A549 (cell line): ENCODE data around the gene RAB9A. TPM values are rescaled to one million over a fixed set of nuclear protein-coding genes. Genes with fewer than 3 reads are reported as not detected.

Experiments used
- ATAC-seq, 2 experiments: fragments of 200-7000 bp in 1 of 2; fragments of >200 bp in 1 of 2; cut with Nextera tagmentation in 1 of 2; cut with Tn5 transposase in 1 of 2; 3 replicates each; pipeline versions ENCODE4 v1.8.0 to v1.9.1; 2018 to 2020; ENCODE audit warnings: mild to moderate bottlenecking in 1 of 2, moderate library complexity in 1 of 2
- CTCF ChIA-PET: fragments of 300-600 bp; sonication (Branson Sonifier 250); formaldehyde crosslinking; extraction: SDS; loops from one replicate; lab custom pipeline; 2021; ENCODE audit warnings: antibody characterized with exemption, inconsistent platforms; lab: Yijun Ruan, JAX
- POLR2A ChIA-PET: fragments of 350-600 bp; formaldehyde crosslinking; extraction: SDS; loops from one replicate; lab custom pipeline; 2021; ENCODE audit warnings: antibody characterized with exemption, inconsistent platforms; lab: Yijun Ruan, JAX
- DNase-seq, 2 experiments: peaks; one replicate each; pipeline versions ENCODE4 v3.0.0 to v3.0.0-alpha.2; 2011 to 2016; ENCODE audit warnings: low read depth in 1 of 2, low spot score in 1 of 2
- FAIRE-seq: peaks from 2 replicates; lab custom pipeline; 2011; peaks lifted over from hg19 to GRCh38; lab: Jason Lieb, UNC
- H3K27ac ChIP-seq, 2 experiments: fragments of >200 bp; sonication (Bioruptor Twin); formaldehyde crosslinking; 3 replicates each; pipeline ENCODE4 v1.5.1; 2016 to 2017
- H3K4me1 ChIP-seq: fragments of >200 bp; sonication (Bioruptor Twin); formaldehyde crosslinking; 3 replicates; pipeline ENCODE4 v1.6.1; 2016
- H3K4me2 ChIP-seq: fragments of >200 bp; sonication (Bioruptor Twin); formaldehyde crosslinking; 3 replicates; pipeline ENCODE4 v1.6.1; 2016
- H3K4me3 ChIP-seq: fragments of >200 bp; sonication (Bioruptor Twin); formaldehyde crosslinking; 3 replicates; pipeline ENCODE4 v1.5.1; 2016
- H3K9me3 ChIP-seq: fragments of >200 bp; sonication (Bioruptor Twin); formaldehyde crosslinking; 3 replicates; pipeline ENCODE4 v1.6.1; 2016
- BHLHE40 ChIP-seq: IDR thresholded peaks from 2 replicates; pipeline ENCODE4 v1.6.1; 2012; ENCODE audit warnings: low read depth, low read length, inconsistent platforms
- CEBPB ChIP-seq, 2 experiments: fragments of >200 bp in 1 of 2; sonication (Bioruptor Twin) in 1 of 2; formaldehyde crosslinking in 1 of 2; IDR thresholded peaks; 2 replicates each; pipeline ENCODE4 v1.6.1; 2012 to 2016
- CHD4 ChIP-seq: fragments of 200-600 bp; sonication (generic); IDR thresholded peaks from 2 replicates; pipeline ENCODE4 v1.6.1; 2016; ENCODE audit warnings: antibody characterized with exemption, mild to moderate bottlenecking, borderline replicate concordance
- E2F6 ChIP-seq: IDR thresholded peaks from 2 replicates; pipeline ENCODE4 v1.6.1; 2012; ENCODE audit warnings: low read depth, borderline replicate concordance
- EP300 ChIP-seq, 2 experiments: fragments of >200 bp; sonication (Bioruptor Twin); formaldehyde crosslinking; IDR thresholded peaks; 2 replicates in 1 of 2; 3 replicates in 1 of 2; pipeline ENCODE4 v1.6.1; 2016 to 2017
- ESRRA ChIP-seq: fragments of 150-350 bp; IDR thresholded peaks from 2 replicates; pipeline ENCODE4 v1.6.1; 2014; ENCODE audit warnings: mild to moderate bottlenecking, low read length, borderline replicate concordance
- FOXS1 ChIP-seq: fragments of 250-450 bp; sonication (Bioruptor Pico); IDR thresholded peaks from 2 replicates; pipeline ENCODE4 v1.5.0; 2020; ENCODE audit warnings: mild to moderate bottlenecking, moderate library complexity
- GATA3 ChIP-seq: IDR thresholded peaks from 2 replicates; pipeline ENCODE4 v1.6.1; 2012; ENCODE audit warnings: borderline replicate concordance
- HDAC2 ChIP-seq: fragments of 200-600 bp; sonication (generic); IDR thresholded peaks from 2 replicates; pipeline ENCODE4 v1.6.1; 2016
- HOXA7 ChIP-seq: fragments of 250-450 bp; sonication (Bioruptor Pico); IDR thresholded peaks from 2 replicates; pipeline ENCODE4 v1.5.0; 2020; ENCODE audit warnings: mild to moderate bottlenecking, moderate library complexity
- HOXB5 ChIP-seq: fragments of 250-450 bp; sonication (Bioruptor Pico); IDR thresholded peaks from 2 replicates; pipeline ENCODE4 v1.5.0; 2020; ENCODE audit warnings: mild to moderate bottlenecking, moderate library complexity
- JUN ChIP-seq, 2 experiments: fragments of >200 bp; sonication (Bioruptor Twin); formaldehyde crosslinking; IDR thresholded peaks; 2 replicates in 1 of 2; 3 replicates in 1 of 2; pipeline ENCODE4 v1.6.1; 2016 to 2017
- KDM1A ChIP-seq: fragments of 200-600 bp; sonication (generic); IDR thresholded peaks from 2 replicates; pipeline ENCODE4 v1.6.1; 2016; ENCODE audit warnings: low read depth, mild to moderate bottlenecking
- MYC ChIP-seq: IDR thresholded peaks from 2 replicates; pipeline ENCODE4 v1.6.1; 2012; ENCODE audit warnings: mild to moderate bottlenecking, inconsistent platforms, low read length, improper control_type of control experiment, borderline replicate concordance
- NFE2L2 ChIP-seq: fragments of 150-350 bp; conservative IDR thresholded peaks from 2 replicates; pipeline ENCODE4 v1.6.1; 2014; ENCODE audit warnings: low read length
- NPAS2 ChIP-seq: fragments of 250-450 bp; sonication (Bioruptor Pico); IDR thresholded peaks from 2 replicates; pipeline ENCODE4 v1.8.0; 2022; ENCODE audit warnings: mild to moderate bottlenecking, moderate library complexity, borderline replicate concordance
- POLR2A ChIP-seq: IDR thresholded peaks from 2 replicates; pipeline ENCODE4 v1.6.1; 2012; ENCODE audit warnings: mild to moderate bottlenecking, low read length
- POLR2AphosphoS2 ChIP-seq: conservative IDR thresholded peaks from 2 replicates; pipeline ENCODE4 v1.6.1; 2012; ENCODE audit warnings: low read length, improper control_type of control experiment, inconsistent platforms
- RAD21 ChIP-seq, 2 experiments: fragments of >200 bp in 1 of 2; sonication (Bioruptor Twin) in 1 of 2; formaldehyde crosslinking in 1 of 2; IDR thresholded peaks in 1 of 2; conservative IDR thresholded peaks in 1 of 2; 2 replicates in 1 of 2; 3 replicates in 1 of 2; pipeline ENCODE4 v1.6.1; 2012 to 2018; ENCODE audit warnings: inconsistent platforms in 1 of 2
- RARB ChIP-seq: fragments of 250-450 bp; sonication (Bioruptor Pico); IDR thresholded peaks from 2 replicates; pipeline ENCODE4 v1.8.0; 2021; ENCODE audit warnings: mild to moderate bottlenecking, moderate library complexity
- RFX5 ChIP-seq: fragments of 450-650 bp; IDR thresholded peaks from 2 replicates; pipeline ENCODE4 v1.7.1; 2014; ENCODE audit warnings: antibody characterized with exemption, mild to moderate bottlenecking, moderate library complexity
- SMC3 ChIP-seq: fragments of >200 bp; sonication (Bioruptor Twin); formaldehyde crosslinking; IDR thresholded peaks from 3 replicates; pipeline ENCODE4 v1.6.1; 2018; ENCODE audit warnings: inconsistent platforms
- TP53 ChIP-seq: fragments of 250-450 bp; sonication (Bioruptor Pico); IDR thresholded peaks from 2 replicates; pipeline ENCODE4 v1.5.0; 2021; ENCODE audit warnings: mild to moderate bottlenecking, moderate library complexity
- ZC3H11A ChIP-seq: fragments of 450-650 bp; IDR thresholded peaks from 2 replicates; pipeline ENCODE4 v1.6.1; 2014; ENCODE audit warnings: antibody characterized with exemption, mild to moderate bottlenecking
- ZNF302 ChIP-seq: fragments of 250-450 bp; sonication (Bioruptor Pico); IDR thresholded peaks from 2 replicates; pipeline ENCODE4 v1.9.0; 2021; ENCODE audit warnings: inconsistent platforms, mild to moderate bottlenecking, moderate library complexity
- WGBS: methylation state at CpG from one replicate; pipeline ENCODE4 v1.1.6; 2017; ENCODE audit errors: missing lambda C conversion rate; 5-methylcytosine and 5-hydroxymethylcytosine counted together
- polyA plus RNA-seq, 4 experiments: library from polyadenylated mRNA; depleted of rRNA in 3 of 4; stranded (reverse); fragments of >200 nt; fragmentation: RNase III in 1 of 4; extraction: RNeasy Plus Mini Kit Qiagen cat#74134 plus additional on column Dnase treatment in 1 of 4; gene quantifications; 2 replicates in 3 of 4; 3 replicates in 1 of 4; pipeline ENCODE4 v1.2.3, GENCODE V29; 2011 to 2017
- TF ChIP-seq, protein P1 (sequence below): fragments of >200 bp; sonication (Bioruptor Twin); formaldehyde crosslinking; IDR thresholded peaks from 3 replicates; pipeline ENCODE4 v1.6.1; 2016
- TF ChIP-seq, protein P2 (sequence below): fragments of 150-350 bp; IDR thresholded peaks from 2 replicates; pipeline ENCODE4 v1.6.1; 2014; ENCODE audit warnings: low read depth, mild to moderate bottlenecking, low read length

RAB9A gene
- polyA plus RNA-seq, 2 of the 4 experiments (the other 2 are of a cell fraction): 26.0 to 39.0 TPM

DNA sequence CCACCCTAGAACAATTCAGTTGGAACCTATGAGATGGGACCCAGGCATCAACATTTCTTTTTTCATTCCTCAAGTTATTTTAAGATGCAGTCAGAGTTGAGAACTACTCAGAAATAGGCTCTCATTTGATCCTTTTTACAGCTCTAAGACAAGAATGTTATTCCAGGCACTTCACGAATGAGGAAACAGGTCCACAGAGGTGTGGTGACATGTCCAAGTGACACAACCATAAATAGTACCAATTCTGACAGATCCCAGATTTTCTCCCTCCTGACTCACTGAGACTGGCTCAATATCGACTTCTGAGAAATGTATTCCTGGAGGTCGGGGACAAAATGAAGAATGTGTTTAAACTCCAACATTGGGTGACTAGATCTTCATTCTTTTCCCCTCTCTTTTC lies 24.9 kb upstream of the RAB9A start:
- Histone ChIP-seq H3K27ac (no peak overlapping the region), H3K4me1 (peaks cover 20% of the 10 kb centered on the region), H3K9me3 (no peaks in the 10 kb centered on the region), H3K4me3 (no peak overlapping the region), H3K4me2 (no peak overlapping the region)
- DNase-seq (no peak), FAIRE-seq (no peak), ATAC-seq (no peak)
- POLR2A ChIA-PET: no interaction called here
- no peak for TF ChIP-seq BHLHE40
- no peak for TF ChIP-seq SMC3
- TF ChIP-seq MYC: no peak
- no peak for TF ChIP-seq HOXB5 (CRISPR knock-in tag)
- TF ChIP-seq FOXS1: no peak
- TF ChIP-seq NPAS2 (CRISPR knock-in tag): no peak
- TF ChIP-seq HDAC2: no peak
- no peak for TF ChIP-seq JUN (IDR thresholded peaks at IDR 0.05)
- CTCF ChIA-PET: no interaction called here
- WGBS: 65% methylated on average over 3 of the region's 3 CpGs

GRCh38 chrX:13666836-13667235 lies 22.1 kb upstream of the RAB9A start:
- no peak for ATAC-seq
- H3K4me2 ChIP-seq: no peak overlapping the region
- no peaks in the 10 kb centered on the region for H3K9me3 ChIP-seq
- TF ChIP-seq CEBPB (IDR thresholded peaks at IDR 0.05) (no peak), ESRRA (no peak), ZNF302 (CRISPR knock-in tag) (no peak), NFE2L2 (no peak), HOXA7 (CRISPR knock-in tag) (no peak), BHLHE40 (no peak), FOXS1 (no peak), TP53 (CRISPR knock-in tag) (no peak), RARB (CRISPR knock-in tag) (no peak), EP300 (IDR thresholded peaks at IDR 0.05) (no peak), POLR2AphosphoS2 (no peak)
- TF ChIP-seq, protein P1, sequence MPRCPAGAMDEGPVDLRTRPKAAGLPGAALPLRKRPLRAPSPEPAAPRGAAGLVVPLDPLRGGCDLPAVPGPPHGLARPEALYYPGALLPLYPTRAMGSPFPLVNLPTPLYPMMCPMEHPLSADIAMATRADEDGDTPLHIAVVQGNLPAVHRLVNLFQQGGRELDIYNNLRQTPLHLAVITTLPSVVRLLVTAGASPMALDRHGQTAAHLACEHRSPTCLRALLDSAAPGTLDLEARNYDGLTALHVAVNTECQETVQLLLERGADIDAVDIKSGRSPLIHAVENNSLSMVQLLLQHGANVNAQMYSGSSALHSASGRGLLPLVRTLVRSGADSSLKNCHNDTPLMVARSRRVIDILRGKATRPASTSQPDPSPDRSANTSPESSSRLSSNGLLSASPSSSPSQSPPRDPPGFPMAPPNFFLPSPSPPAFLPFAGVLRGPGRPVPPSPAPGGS: no peak
- no peak overlapping the region for H3K4me3 ChIP-seq
- H3K4me1 ChIP-seq: peaks cover 15% of the 10 kb centered on the region
- no peak overlapping the region; a peak in 1 of 6 replicates for H3K27ac ChIP-seq
- ChIA-PET POLR2A (no interaction called here), CTCF (interaction anchor here (1.3 kb wide), 1 partner anchor 80 kb away, joined by 5 read pairs; no protein-coding TSS in a partner anchor)
- FAIRE-seq: no peak
- WGBS: 82% methylated on average over 3 of the region's 3 CpGs
- no peak for DNase-seq

- ATAC-seq (no peak), FAIRE-seq (no peak), DNase-seq (no peak)
- no peak for TF ChIP-seq HOXB5 (CRISPR knock-in tag)
- no peak for TF ChIP-seq E2F6
- no peak for TF ChIP-seq RAD21 (conservative IDR thresholded peaks at IDR 0.05 in 1 of 2, IDR thresholded peaks at IDR 0.05 in 1 of 2)
- no peak for TF ChIP-seq EP300 (IDR thresholded peaks at IDR 0.05)
- TF ChIP-seq NPAS2 (CRISPR knock-in tag): no peak
- TF ChIP-seq MYC: no peak
- TF ChIP-seq RFX5: no peak
- TF ChIP-seq ZC3H11A: no peak
- TF ChIP-seq HOXA7 (CRISPR knock-in tag): no peak
- no peak for TF ChIP-seq POLR2A
- TF ChIP-seq CHD4: no peak
- no peak for TF ChIP-seq FOXS1
- TF ChIP-seq KDM1A: no peak
- TF ChIP-seq POLR2AphosphoS2: no peak
- TF ChIP-seq, protein P2, sequence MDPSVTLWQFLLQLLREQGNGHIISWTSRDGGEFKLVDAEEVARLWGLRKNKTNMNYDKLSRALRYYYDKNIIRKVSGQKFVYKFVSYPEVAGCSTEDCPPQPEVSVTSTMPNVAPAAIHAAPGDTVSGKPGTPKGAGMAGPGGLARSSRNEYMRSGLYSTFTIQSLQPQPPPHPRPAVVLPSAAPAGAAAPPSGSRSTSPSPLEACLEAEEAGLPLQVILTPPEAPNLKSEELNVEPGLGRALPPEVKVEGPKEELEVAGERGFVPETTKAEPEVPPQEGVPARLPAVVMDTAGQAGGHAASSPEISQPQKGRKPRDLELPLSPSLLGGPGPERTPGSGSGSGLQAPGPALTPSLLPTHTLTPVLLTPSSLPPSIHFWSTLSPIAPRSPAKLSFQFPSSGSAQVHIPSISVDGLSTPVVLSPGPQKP: no peak
- TF ChIP-seq GATA3: no peak
- TF ChIP-seq NFE2L2: no peak
- no peak for TF ChIP-seq RARB (CRISPR knock-in tag)
- ChIA-PET POLR2A (interaction anchor here (0.9 kb wide), 1 partner anchor 67 kb away, joined by 3 read pairs; the partner anchor contains the start of gene OFD1), CTCF (no interaction called here)
- H3K4me1 ChIP-seq: peaks cover 15% of the 10 kb centered on the region
- H3K4me3 ChIP-seq: no peak overlapping the region
- peak overlapping the region in 1 of 2 experiments; percentile 72; a peak in 3 of 6 replicates for H3K27ac ChIP-seq
- H3K9me3 ChIP-seq: no peaks in the 10 kb centered on the region
- no peak overlapping the region for H3K4me2 ChIP-seq
These were observed 21.0 kb upstream of the RAB9A start for GRCh38 chrX:13667919-13668318.
